ENCODE results near the gene ADORA1.

ADORA1 gene

GRCh38 chr1:203190949-203191348, 63.4 kb downstream of the ADORA1 start:
- H3K4me3 ChIP-seq (ENCODE audit: control insufficient read depth, low read depth, low read length) = no peak overlapping the region
- DNase-seq (ENCODE audit: low read depth) = no peak
- TF ChIP-seq, protein P1, sequence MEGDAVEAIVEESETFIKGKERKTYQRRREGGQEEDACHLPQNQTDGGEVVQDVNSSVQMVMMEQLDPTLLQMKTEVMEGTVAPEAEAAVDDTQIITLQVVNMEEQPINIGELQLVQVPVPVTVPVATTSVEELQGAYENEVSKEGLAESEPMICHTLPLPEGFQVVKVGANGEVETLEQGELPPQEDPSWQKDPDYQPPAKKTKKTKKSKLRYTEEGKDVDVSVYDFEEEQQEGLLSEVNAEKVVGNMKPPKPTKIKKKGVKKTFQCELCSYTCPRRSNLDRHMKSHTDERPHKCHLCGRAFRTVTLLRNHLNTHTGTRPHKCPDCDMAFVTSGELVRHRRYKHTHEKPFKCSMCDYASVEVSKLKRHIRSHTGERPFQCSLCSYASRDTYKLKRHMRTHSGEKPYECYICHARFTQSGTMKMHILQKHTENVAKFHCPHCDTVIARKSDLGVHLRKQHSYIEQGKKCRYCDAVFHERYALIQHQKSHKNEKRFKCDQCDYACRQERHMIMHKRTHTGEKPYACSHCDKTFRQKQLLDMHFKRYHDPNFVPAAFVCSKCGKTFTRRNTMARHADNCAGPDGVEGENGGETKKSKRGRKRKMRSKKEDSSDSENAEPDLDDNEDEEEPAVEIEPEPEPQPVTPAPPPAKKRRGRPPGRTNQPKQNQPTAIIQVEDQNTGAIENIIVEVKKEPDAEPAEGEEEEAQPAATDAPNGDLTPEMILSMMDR (conservative IDR thresholded peaks at IDR 0.05; ENCODE audit: control insufficient read depth, insufficient read depth, low read depth, low read length) = no peak

DNA sequence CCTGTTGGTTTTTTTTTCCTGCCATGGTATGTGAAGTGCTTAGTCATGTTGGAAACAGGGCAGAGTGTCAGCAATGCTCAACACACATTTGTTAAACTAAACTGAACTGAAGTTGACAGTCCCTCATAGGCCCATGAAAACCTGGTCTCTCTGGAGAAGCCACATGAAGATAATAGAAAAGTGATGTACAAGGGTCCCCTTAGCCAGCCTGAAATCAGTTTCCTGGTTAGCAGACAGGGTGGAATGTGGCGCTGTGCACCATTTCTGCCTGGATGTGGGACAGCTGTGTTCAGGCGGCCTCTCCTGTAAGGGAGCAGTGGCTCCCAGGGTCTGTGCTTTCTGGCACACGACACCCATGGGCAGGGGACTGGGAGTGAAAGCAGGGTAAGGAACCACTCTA, 68.8 kb downstream of the ADORA1 start:
- H3K4me3 ChIP-seq (ENCODE audit: control insufficient read depth, low read depth, low read length) = no peak overlapping the region
- DNase-seq (ENCODE audit: low read depth) = no peak
- TF ChIP-seq, protein P1 (conservative IDR thresholded peaks at IDR 0.05; ENCODE audit: control insufficient read depth, insufficient read depth, low read depth, low read length) = no peak

- TF ChIP-seq, protein P1 (conservative IDR thresholded peaks at IDR 0.05; ENCODE audit: control insufficient read depth, insufficient read depth, low read depth, low read length) = no peak
- no peak overlapping the region for H3K4me3 ChIP-seq (ENCODE audit: control insufficient read depth, low read depth, low read length)
- DNase-seq (ENCODE audit: low read depth) = peak; percentile 84
These were observed 70.1 kb downstream of the ADORA1 start for GRCh38 chr1:203197625-203198024.

DNA sequence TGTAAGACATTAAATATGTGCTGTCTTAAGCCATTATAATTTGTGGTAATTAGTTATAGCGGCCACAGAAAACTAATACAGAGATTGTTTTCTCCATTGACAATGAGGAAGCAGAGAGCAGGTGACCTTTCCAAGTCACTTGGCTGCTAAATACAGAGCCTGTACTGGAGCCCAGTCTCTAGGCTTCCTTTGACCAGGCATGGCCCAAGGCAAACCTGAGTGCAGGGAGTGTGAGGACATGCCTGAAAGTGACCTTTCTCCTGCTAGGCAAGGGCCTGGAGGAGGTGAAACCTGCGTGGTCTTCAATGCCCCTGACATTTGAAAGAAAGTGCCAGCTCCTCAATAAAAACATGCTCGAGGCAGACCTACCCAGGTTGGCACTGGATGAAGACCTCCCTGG, 71.5 kb downstream of the ADORA1 start:
- DNase-seq (ENCODE audit: low read depth) = no peak

GRCh38 chr1:203199481-203199815, 71.9 kb downstream of the ADORA1 start:
- DNase-seq (ENCODE audit: low read depth) = no peak
- H3K4me3 ChIP-seq (ENCODE audit: control insufficient read depth, low read depth, low read length) = no peak overlapping the region
- TF ChIP-seq, protein P1 (conservative IDR thresholded peaks at IDR 0.05; ENCODE audit: control insufficient read depth, insufficient read depth, low read depth, low read length) = no peak

More for the DNA sequence above, 71.5 kb downstream of the ADORA1 start:
- no peak overlapping the region for H3K4me3 ChIP-seq (ENCODE audit: control insufficient read depth, low read depth, low read length)
- TF ChIP-seq, protein P1 (conservative IDR thresholded peaks at IDR 0.05; ENCODE audit: control insufficient read depth, insufficient read depth, low read depth, low read length) = no peak

- peak; percentile 94 for DNase-seq (ENCODE audit: low read depth)
- TF ChIP-seq, protein P1 (conservative IDR thresholded peaks at IDR 0.05; ENCODE audit: control insufficient read depth, insufficient read depth, low read depth, low read length) = no peak
These were observed 72.5 kb downstream of the ADORA1 start for GRCh38 chr1:203199816-203200571.

More at GRCh38 chr1:203199816-203200571, 72.5 kb downstream of the ADORA1 start:
- H3K4me3 ChIP-seq (ENCODE audit: control insufficient read depth, low read depth, low read length) = no peak overlapping the region

Data from fibroblast of mammary gland (primary cell).